DOHH2 (cell line): ENCODE data around the gene HTR2A.
"Not testable (repeated sequence)": the region's sequence is repeated elsewhere in the genome, so short reads cannot be mapped to it uniquely, and the experiment has no call there.

ENCODE experiments used
- H3F3A ChIP-seq: fragments of 200-600 bp; sonication (generic), shearing (Covaris generic); 2 replicates; pipeline ENCODE4 v1.6.0; 2016; ENCODE audit warnings: antibody characterized with exemption, mild to moderate bottlenecking; ENCODE audit not compliant: control insufficient read depth, insufficient read depth
- H3K27ac ChIP-seq: fragments of 200-600 bp; sonication (generic); 2 replicates; pipeline ENCODE4 v1.5.1; 2014; ENCODE audit warnings: low read depth, mild to moderate bottlenecking, low read length, moderate library complexity
- H3K27me3 ChIP-seq: fragments of 200-600 bp; sonication (generic); 2 replicates; pipeline ENCODE4 v1.6.1; 2014; ENCODE audit warnings: mild to moderate bottlenecking, low read length, mixed read lengths; ENCODE audit not compliant: control insufficient read depth
- H3K36me3 ChIP-seq: fragments of 200-600 bp; sonication (generic); 2 replicates; pipeline ENCODE4 v1.6.1; 2014; ENCODE audit warnings: mild to moderate bottlenecking, low read length, moderate library complexity, mixed read lengths; ENCODE audit not compliant: control insufficient read depth
- H3K4me1 ChIP-seq: fragments of 200-600 bp; sonication (generic); 2 replicates; pipeline ENCODE4 v1.6.1; 2014; ENCODE audit warnings: mild to moderate bottlenecking, low read length, mixed read lengths; ENCODE audit not compliant: control insufficient read depth
- H3K4me2 ChIP-seq: fragments of 200-600 bp; sonication (generic); 2 replicates; pipeline ENCODE4 v1.6.0; 2014; ENCODE audit warnings: mild to moderate bottlenecking, low read length, moderate library complexity
- H3K4me3 ChIP-seq: fragments of 200-600 bp; sonication (generic); 2 replicates; pipeline ENCODE4 v1.5.1; 2014; ENCODE audit warnings: mild to moderate bottlenecking, low read length, mixed read lengths
- H3K79me2 ChIP-seq: fragments of 200-600 bp; sonication (generic); 2 replicates; pipeline ENCODE4 v1.6.1; 2014; ENCODE audit warnings: mild to moderate bottlenecking, low read length, mixed read lengths; ENCODE audit not compliant: control insufficient read depth
- H3K9me2 ChIP-seq: fragments of 200-600 bp; sonication (generic); replicated peaks from 2 replicates; pipeline ENCODE4 v1.6.1; 2014; ENCODE audit warnings: mild to moderate bottlenecking, low read length, mixed read lengths; ENCODE audit not compliant: control insufficient read depth
- H3K9me3 ChIP-seq: fragments of 200-600 bp; sonication (generic); 2 replicates; pipeline ENCODE4 v1.6.1; 2014; ENCODE audit warnings: antibody characterized with exemption, low read length, mixed read lengths; ENCODE audit not compliant: control insufficient read depth, insufficient read depth
- H4K20me1 ChIP-seq: fragments of 200-600 bp; sonication (generic); 2 replicates; pipeline ENCODE4 v1.6.0; 2014; ENCODE audit warnings: low read depth, mild to moderate bottlenecking, antibody characterized with exemption, low read length, moderate library complexity; ENCODE audit not compliant: control insufficient read depth, insufficient read depth
- EZH2phosphoT487 ChIP-seq: fragments of 200-600 bp; sonication (generic); IDR thresholded peaks from 2 replicates; pipeline ENCODE4 v1.6.1; 2017; ENCODE audit warnings: borderline replicate concordance, mild to moderate bottlenecking, antibody characterized with exemption, low read length, moderate library complexity, mixed read lengths
- TF ChIP-seq, protein P1 (sequence below): fragments of 200-600 bp; sonication (generic); IDR thresholded peaks from one replicate; pipeline ENCODE4 v1.5.1; 2014; ENCODE audit warnings: antibody characterized with exemption, mild to moderate bottlenecking, low read depth, low read length; ENCODE audit not compliant: poor library complexity, severe bottlenecking

Gene HTR2A

DNA sequence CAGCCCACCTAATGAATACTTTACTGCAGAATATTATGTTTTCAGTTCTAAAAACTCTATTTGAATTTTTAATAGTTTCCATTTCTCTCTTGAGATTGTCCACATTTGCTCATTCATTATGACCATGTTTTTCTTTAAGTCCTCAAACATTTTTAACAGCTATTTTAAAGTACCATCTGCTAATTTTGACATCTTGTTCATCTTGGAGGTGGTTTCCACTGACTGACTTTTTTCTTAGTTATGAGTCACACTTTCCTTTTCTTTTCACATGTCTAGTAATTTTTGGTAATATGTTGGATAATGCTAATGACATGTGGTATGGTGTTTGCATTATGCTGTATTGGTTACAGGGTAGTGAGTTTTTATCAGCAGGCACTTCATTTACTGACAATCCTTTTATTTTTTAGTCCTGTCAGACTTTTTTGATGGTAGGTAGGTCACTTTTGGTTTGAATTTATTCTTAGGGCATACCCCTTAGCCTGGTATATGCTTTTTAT, 84.5 kb downstream of the HTR2A start:
- H3K9me3 ChIP-seq, result no peaks in the 10 kb centered on the region
- no peaks in the 10 kb centered on the region for H4K20me1 ChIP-seq
- H3K9me2 ChIP-seq, result no peaks in the 10 kb centered on the region
- TF ChIP-seq, protein P1, sequence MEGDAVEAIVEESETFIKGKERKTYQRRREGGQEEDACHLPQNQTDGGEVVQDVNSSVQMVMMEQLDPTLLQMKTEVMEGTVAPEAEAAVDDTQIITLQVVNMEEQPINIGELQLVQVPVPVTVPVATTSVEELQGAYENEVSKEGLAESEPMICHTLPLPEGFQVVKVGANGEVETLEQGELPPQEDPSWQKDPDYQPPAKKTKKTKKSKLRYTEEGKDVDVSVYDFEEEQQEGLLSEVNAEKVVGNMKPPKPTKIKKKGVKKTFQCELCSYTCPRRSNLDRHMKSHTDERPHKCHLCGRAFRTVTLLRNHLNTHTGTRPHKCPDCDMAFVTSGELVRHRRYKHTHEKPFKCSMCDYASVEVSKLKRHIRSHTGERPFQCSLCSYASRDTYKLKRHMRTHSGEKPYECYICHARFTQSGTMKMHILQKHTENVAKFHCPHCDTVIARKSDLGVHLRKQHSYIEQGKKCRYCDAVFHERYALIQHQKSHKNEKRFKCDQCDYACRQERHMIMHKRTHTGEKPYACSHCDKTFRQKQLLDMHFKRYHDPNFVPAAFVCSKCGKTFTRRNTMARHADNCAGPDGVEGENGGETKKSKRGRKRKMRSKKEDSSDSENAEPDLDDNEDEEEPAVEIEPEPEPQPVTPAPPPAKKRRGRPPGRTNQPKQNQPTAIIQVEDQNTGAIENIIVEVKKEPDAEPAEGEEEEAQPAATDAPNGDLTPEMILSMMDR, result no peak
- TF ChIP-seq EZH2phosphoT487, result no peak
- no peak overlapping the region for H3K4me2 ChIP-seq
- peaks cover 3% of the 10 kb centered on the region; the same call in 1 of the 2 replicates for H3K27me3 ChIP-seq
- H3K27ac ChIP-seq, result no peak overlapping the region
- H3K4me1 ChIP-seq, result no peaks in the 10 kb centered on the region
- H3K36me3 ChIP-seq, result no peaks in the 10 kb centered on the region
- H3K79me2 ChIP-seq, result no peaks in the 10 kb centered on the region
- no peaks in the 10 kb centered on the region for H3F3A ChIP-seq
- H3K4me3 ChIP-seq, result no peak overlapping the region

DNA sequence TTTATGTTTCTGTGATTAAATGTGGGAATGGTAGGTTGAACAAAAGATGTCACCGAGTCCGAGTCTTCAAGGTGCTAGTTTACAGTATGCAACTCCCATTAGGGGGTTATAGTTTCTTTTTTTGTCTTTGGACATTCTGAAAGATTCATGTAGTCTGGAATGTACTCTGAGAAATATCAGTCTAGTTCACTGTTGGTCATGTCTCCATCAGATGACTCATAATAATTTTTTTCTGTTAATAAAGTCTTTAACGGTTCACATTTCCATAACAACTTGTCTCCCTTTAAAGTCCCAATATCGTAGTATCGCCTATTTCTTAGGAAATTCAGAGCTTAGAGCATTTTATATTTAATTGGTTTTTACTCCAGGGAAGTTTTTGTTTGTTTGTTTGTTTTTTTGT, 86.4 kb downstream of the HTR2A start:
- Histone ChIP-seq H3K4me2 (no peak overlapping the region), H3K4me3 (no peak overlapping the region)
- TF ChIP-seq, protein P1, result no peak
- TF ChIP-seq EZH2phosphoT487, result no peak

DNA sequence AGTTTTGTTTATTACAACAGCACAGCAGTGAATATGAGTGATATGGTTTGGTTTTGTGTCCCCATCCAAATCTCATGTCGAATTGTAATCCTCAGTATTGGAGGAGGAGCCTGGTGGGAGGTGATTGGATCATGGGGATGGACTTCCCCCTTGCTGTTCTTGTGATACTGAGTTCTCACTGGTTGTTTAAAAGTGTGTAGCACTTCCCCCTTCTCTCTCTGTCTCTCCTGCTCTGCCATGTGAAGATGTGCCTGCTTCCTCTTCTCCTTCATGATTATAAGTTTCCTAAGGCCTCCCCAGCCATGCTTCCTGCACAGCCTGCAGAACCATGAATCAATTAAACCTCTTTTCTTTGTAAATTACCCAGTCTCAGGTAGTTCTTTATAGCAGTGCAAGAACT, 91.9 kb downstream of the HTR2A start:
- not testable (repeated sequence) for H3K27ac ChIP-seq, H3K36me3 ChIP-seq, H3F3A ChIP-seq

More for the DNA sequence above, 86.4 kb downstream of the HTR2A start:
- no peaks in the 10 kb centered on the region for H3K36me3 ChIP-seq
- no peaks in the 10 kb centered on the region for H3K4me1 ChIP-seq
- H4K20me1 ChIP-seq, result no peaks in the 10 kb centered on the region
- H3K9me2 ChIP-seq, result no peaks in the 10 kb centered on the region
- no peaks in the 10 kb centered on the region for H3K9me3 ChIP-seq
- peaks cover 3% of the 10 kb centered on the region; the same call in 1 of the 2 replicates for H3K27me3 ChIP-seq
- no peaks in the 10 kb centered on the region for H3K79me2 ChIP-seq
- H3F3A ChIP-seq, result no peaks in the 10 kb centered on the region
- H3K27ac ChIP-seq, result no peak overlapping the region

DNA sequence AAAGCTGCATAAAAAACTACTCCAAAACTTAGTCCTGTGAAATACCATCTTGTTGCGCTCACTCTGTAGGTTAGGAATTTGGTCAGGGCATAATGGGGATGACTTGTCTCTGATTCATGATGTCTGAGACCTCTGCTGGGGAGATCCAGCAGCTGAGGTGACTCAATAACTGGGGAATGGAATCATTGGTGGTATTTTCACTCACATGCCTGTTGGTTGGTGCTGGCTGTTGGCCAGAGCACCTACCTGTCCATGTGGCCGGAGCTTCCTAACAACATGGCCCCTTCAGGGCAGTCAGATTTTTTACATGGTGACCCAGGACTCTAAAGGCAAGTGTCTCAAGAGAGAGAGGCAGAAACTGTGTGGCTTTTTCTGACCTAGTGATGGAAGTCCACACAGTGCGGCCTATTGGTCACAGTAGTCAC, 92.5 kb downstream of the HTR2A start:
- Histone ChIP-seq H4K20me1 (no peaks in the 10 kb centered on the region), H3K4me1 (no peaks in the 10 kb centered on the region), H3F3A (no peaks in the 10 kb centered on the region), H3K9me2 (no peaks in the 10 kb centered on the region), H3K79me2 (no peaks in the 10 kb centered on the region), H3K36me3 (no peaks in the 10 kb centered on the region), H3K27ac (no peak overlapping the region), H3K9me3 (no peaks in the 10 kb centered on the region), H3K27me3 (peaks cover 2% of the 10 kb centered on the region; the same call in 1 of the 2 replicates), H3K4me3 (no peak overlapping the region), H3K4me2 (no peak overlapping the region)
- TF ChIP-seq, protein P1, result no peak
- no peak for TF ChIP-seq EZH2phosphoT487

More for the DNA sequence above, 91.9 kb downstream of the HTR2A start:
- not testable (repeated sequence) for H3K9me2 ChIP-seq, H3K27me3 ChIP-seq, H3K4me3 ChIP-seq, H3K9me3 ChIP-seq, H4K20me1 ChIP-seq, H3K4me2 ChIP-seq, H3K4me1 ChIP-seq, H3K79me2 ChIP-seq
